ENCODE measurements around the gene MACROD1.

GRCh38 chr11:64009710-64010109, 156.2 kb downstream of the MACROD1 start:
- TF ChIP-seq CTCF (IDR thresholded peaks at IDR 0.05) (no peak), POLR2A (IDR thresholded peaks at IDR 0.05) (no peak)

All from adrenal gland (tissue), 5 donors.